ENCODE measurements around the gene EEIG1.
A peak's percentile ranks its signal among the peaks of the same experiment; 100 is the strongest.

Gene EEIG1

DNA sequence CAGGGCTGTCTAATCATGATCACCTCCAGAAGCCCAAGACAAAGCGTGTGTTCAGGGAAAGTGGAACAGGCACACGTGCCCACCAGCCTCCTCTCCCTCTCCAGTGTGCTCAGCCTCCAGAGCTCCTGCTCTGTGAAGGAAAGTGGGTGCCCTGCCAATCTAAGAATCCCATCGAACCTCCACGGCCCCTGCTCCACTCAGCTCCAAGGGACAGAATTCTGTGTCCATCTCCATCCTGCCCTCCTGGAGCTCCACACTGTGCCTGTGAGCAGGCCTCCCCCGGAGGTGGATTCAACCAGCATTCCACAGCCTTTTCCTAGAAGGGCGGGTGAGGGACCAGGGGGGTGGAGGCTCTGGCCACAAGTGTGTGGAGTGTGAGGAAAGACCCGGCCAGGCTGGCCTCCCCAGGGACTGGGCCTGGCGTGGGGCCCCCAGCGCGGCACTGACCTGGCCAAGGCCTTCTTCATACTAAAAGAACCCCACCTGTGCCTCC is 6.0 kb downstream of the EEIG1 start:
- DNase-seq (ENCODE audit: low read depth): peak; percentile 63

GRCh38 chr9:127974001-127974768 is 6.6 kb downstream of the EEIG1 start:
- no peak for DNase-seq (ENCODE audit: low read depth)

DNA sequence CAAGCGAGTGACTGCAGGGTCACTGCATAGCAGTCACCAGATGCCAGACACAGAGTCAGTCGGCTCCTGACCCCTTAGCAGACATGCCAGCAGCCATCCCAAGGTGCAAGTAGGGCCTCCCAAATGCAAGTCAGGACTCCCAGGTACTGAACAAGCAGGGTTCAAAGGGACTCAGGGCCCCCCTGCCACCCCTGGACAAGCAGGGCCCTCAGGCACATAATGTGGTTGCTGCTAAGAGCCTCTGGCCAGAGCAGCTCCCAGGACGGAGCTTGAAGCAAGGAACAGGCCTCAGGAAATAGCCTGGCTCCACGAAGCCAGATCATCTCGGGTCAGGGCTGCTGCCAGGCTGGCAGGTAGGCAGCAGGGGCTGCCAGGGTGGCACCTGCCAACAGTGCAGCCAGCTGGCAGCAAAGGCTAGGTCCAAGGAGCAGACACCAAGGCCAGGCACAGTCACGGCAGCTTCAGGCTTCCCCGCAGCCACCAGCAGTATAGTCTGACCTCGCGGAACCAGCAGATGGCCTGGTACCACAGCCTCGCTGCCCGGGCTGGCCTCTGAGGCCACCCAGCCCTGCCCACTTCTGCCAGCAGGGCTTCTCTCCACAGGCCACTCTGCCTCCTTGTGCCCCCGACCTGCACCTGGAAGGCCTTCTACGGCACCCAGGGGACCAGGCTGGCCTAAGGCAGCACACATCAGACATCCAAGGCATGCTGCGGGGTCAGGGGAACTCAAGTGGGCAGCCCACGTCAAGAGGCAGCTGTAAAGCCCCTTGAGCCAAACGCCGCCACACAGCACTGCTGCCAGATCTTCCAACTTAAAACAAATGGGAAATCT is 7.4 kb downstream of the EEIG1 start:
- no peak for DNase-seq (ENCODE audit: low read depth)

DNA sequence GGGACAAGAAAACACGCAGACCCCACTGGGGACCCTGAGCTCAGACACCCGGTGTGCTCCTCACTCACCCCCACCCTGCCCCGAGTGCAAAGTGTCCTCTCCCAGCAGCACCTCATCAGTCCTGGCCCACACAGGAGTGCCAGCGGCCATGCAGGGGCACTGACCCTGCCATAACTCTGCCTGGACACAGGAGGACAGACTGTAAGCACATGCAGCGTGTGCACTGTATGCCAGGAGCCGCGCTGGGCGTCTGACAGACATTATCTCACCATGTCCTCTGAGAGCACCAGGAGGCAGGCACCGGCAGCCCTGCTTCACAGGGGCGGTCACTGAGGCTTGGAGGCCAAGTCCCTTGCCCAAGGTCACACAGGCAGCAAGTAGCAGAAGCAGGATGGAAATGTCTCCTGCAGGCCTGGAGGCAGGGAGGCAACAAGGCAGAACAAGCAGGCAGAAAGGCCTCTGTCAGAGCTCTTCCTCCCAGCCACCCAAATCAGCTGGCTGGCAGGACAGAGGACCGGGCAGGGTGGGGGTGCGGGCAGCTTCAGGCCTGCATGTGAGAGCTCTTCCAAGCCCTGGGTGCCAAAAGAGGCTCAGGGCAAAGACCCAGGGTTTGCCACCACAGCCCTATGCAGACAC is 8.4 kb downstream of the EEIG1 start:
- no peak for DNase-seq (ENCODE audit: low read depth)

GRCh38 chr9:127971357-127972235 is 9.2 kb downstream of the EEIG1 start:
- DNase-seq (ENCODE audit: low read depth): peak; percentile 17

- no peak for DNase-seq (ENCODE audit: low read depth)
Measured at GRCh38 chr9:127970401-127971313, 10.1 kb downstream of the EEIG1 start.

- DNase-seq (ENCODE audit: low read depth): peak; percentile 82
Measured at GRCh38 chr9:127968700-127969383, 11.9 kb downstream of the EEIG1 start.

GRCh38 chr9:127968042-127968441 is 12.7 kb downstream of the EEIG1 start:
- no peak for DNase-seq (ENCODE audit: low read depth)

GRCh38 chr9:127967151-127967809 is 13.5 kb downstream of the EEIG1 start:
- DNase-seq (ENCODE audit: low read depth): no peak

GRCh38 chr9:127966416-127967150 is 14.2 kb downstream of the EEIG1 start:
- no peak for DNase-seq (ENCODE audit: low read depth)

GRCh38 chr9:127965953-127966352 is 14.8 kb downstream of the EEIG1 start:
- DNase-seq (ENCODE audit: low read depth): no peak

GRCh38 chr9:127963359-127964064 is 17.3 kb downstream of the EEIG1 start:
- DNase-seq (ENCODE audit: low read depth): no peak

- DNase-seq (ENCODE audit: low read depth): no peak
Measured at GRCh38 chr9:127963041-127963358, 17.8 kb downstream of the EEIG1 start.

DNA sequence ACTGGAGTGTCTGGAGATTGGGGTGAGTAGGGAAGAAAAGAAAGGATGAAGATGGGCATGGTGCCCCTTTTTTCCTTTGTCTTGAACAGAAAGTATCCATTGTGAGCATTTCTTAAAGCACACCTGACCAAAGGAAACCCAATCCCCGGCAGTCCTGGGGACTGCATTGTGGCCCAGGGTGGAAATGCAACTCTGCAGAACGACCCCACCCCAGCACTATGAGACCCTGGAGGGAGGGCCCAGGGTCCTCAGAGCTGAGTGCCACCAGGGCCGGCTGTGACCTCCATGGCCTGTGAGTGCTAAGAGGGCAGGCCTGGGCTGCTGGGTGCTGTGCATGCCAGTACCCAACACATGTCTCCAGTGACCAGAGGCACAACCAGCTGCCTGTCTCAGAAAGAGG is 18.5 kb downstream of the EEIG1 start:
- DNase-seq (ENCODE audit: low read depth): no peak

DNA sequence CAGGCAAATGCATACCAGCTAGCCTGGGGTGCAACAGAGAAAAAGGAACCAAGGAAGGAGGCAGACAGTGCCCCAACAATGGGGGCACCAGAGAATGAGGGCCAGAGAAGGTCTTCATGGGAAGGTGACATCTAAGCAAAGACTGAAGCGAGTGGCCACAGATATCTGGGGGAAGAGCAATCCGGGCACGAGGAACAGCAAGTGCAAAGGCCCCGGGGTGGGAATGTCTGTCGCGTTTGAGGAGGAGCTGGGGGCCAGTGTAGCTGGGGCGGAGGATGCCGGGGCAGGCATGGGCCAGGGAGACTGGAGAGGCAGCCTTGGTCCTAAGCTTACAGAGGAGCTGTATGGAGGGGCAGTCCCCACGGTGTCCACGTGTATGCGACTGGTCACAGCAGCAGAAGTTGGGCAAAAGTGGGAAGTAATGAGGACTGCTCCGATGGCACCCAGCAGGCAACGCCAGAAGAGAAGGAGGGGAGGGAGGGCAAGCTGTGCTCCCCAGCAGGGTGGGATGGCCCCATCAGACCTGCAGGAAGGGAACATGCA is 19.1 kb downstream of the EEIG1 start:
- DNase-seq (ENCODE audit: low read depth): no peak

DNA sequence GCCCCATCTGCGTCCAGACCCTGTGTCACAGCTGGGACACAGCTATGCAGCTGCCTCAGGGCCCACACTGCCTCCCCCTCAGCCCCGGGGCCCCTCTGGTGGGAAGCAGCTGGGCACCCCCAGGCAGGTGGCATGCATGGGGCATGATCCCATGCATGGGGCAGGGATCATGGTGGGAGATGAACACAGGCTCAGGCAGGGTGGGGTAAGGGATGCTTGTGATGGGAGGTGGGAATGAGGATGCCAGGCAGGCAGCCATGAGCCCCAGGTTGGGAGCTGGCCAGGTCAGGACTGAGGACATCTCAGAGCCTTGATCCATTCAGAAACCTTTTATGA is 19.7 kb downstream of the EEIG1 start:
- DNase-seq (ENCODE audit: low read depth): no peak

DNA sequence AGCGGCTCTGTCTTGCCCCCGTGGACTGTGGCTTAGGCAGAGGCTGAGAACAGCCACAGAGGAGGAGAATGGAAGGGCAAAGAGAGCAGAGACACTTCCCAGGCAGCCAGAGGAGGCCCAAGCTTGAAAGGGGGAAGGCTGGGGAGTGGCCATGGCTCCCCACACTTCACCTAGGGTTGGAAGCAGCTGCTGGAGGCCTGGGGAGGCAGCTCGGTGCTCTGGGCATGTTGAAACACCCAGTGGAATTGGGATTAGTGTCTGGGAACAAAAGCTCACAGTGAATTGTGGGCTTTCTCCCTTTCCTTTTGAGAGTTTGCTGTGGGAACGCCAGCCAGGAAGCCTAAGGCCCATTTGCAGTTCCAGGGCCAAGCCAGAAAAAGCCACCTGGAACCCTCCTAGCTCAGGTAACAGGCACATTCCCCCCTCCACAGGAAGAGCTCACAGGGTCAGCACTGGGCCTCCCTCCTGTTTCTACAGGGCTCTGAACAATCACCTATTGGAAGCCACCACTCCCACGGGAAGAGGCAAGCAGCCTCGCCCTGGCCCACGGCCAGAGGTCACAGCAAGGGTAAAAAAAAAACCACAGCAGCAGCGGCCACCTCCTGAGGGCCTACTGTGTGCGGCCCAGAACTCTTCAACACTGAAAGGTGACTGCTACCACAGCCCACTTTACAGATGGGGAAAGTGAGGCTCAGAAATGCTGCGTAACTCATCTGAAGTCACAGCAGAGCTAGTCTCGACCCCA is 20.2 kb downstream of the EEIG1 start:
- no peak for DNase-seq (ENCODE audit: low read depth)

All from fibroblast of gingiva (primary cell).